ENCODE measurements around the gene FBL. TPM values are rescaled to one million over a fixed set of nuclear protein-coding genes. Genes with fewer than 3 reads are reported as not detected.

FBL gene
- total RNA-seq, 1 donor from 2014 or later = 141 TPM

DNA sequence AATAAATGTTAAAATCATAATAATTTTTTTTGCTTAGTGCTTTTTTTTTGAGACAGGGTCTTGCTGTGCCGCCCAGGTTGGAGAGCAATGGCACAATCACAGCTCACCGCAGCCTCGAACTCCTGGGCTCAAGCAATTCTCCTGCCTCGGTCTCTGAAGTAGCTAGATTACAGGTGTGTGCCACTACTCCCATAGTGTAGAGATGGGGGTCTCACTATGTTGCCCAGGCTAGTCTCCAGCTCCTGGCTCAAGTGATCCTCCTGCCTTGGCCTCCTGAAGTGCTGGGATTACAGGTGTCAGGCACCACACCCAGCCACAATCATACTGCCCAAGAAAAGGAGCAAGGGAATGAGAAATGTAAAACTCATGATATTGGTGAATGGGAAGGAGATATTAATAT lies 5.1 kb downstream of the FBL start:
- DNase-seq = no peak

DNA sequence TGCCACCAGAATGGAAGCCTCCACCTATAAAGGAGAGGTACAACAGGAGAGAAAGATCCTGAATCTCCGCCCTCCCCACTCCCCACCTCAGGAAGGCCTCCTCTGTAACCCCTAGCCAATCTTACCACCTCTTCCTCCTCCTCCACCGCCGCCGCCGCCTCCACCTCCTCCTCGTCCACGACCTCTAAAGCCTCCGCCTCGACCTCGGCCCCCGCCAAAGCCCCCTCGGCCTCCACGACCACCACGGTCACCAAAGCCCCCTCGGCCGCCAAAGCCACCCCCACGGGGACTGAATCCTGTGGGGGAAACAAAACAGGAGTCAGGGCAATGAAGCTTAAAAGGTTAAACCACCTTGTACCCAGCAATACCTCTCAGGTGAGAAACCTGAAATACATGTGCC lies 5.7 kb downstream of the FBL start:
- no peak for DNase-seq

DNA sequence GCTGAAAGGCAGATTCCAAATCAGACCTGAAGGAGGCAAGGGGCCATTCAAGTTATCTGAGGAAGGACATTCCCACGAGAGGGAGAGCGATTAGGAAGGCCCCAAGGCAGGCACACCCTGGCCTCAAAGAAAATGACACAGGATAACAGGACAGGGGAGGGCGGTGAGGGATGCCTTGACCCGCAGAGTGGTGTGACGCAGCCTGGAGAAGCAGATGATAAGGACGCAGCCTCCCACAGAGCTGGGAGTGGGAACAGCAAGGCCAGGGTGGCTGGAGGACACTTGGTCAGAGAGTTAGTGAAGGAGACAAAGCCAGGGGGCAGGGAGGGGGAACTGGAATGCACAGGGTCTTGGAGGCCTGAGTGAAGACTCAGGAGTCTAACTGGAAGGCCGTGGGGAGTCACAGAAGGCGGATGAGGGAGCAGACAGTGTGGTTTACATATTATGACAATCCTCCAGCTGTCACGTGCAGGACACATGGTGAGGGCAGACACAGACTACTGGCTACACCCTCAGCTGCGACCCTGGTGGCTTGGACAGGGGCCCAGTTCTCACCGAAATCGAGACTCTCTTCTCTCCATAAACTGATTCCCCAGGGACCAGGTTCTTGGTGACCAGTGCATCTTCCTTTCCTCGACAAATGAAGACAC lies 6.4 kb downstream of the FBL start:
- no peak for DNase-seq

DNA sequence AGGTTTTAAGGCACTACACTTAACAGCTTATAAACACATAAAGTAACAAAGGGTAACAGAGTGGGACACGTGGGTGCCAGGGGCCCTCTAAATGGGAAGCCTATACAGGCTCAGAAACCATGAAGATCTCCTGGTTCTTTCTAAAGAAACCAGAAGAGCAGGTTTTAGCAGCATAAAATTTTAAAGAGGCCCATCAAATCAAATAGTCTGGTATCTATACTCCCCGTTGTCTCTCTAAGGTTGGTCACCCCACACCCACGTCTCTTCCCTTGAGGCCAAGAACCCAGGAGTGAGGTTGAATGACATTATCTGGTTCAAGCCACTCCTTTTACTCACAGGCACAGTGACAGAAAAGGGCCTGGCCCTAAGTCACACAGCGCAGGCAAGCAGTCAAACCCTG lies 7.6 kb downstream of the FBL start:
- DNase-seq = no peak

DNA sequence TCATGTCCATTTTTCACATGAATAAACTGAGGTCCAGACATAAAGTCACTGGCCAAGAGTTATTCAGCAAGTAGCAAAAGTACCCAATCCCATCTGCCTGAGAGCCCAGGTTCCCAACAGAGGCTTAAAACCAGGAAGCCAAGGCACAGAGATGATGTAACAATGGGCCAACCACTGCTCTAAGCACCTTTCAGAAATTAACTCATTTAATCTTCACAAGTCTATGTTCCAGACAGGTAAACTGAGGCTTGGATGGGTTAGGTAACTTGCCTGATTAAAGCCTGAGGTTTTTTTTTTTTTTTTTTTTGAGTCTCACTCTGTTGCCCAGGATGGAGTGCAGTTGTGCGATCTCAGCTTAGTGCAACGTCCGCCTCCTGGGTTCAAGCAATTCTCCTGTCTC lies 8.2 kb downstream of the FBL start:
- no peak for DNase-seq

DNA sequence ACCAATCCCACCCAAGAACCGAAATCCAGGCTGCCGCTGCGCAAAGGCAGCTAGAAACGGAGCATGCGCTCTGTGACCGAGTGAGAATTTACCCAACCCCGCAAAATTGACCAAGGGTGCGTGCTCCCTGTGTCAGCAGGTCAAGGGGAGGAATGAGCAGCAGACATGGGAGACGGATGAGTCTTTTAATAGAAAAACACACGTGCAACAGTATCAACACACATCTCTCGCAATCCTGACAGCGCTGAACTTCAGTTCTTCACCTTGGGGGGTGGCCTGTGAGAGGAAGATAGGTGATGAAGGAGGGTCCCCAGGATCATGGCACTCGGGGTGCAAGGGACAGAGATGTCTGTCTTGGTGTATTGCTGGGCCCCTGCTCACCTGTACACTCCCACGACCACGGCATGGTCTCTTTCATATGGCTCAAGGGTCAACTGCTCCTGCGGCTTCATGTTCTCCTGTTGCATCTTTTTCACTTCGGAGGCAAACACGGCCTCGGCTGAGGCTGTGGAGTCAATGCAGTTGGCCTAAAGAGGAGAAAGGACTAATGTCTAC lies 11.8 kb downstream of the FBL start:
- DNase-seq = no peak

DNA sequence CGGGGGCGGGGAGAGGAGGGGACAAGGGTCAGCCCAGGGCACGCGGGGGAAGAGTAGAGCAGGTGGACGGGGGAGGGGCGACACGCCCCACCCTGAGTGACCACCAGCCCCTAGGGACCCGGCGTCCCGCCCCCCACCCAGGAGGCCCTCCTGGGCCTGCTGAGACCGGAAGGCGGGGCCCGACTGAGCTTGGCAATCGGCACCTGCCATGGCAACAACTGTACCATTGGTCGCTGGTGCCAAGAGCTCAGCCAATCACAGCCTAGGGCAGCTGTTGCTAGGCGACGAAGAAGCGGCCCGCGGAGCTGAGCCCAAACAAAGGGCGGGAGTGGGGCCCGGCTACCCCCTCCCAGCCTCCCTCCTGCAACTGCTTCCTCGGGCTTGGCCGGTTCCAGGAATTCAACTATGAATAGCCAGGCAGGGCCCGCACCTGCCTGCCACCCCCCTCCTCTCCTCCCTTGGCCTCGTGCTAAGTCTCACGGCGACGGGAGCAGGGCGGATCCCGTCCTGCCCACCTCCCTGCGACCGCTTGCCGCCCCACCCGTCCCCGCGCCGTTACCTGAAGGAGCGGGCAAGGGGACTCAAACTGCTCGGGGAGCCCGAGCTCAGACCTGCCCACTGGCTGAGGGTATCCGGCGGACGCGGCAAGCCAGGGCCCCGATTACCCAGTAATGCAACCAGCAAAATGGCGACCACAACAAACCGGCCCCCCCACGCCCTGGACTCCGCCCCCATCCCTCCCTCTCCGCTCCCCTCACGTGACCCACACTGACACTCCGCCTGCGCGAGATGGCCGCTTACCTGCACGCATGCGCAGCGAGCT lies 12.5 kb downstream of the FBL start, which contains the start of gene DYRK1B:
Gene DYRK1B, minus strand, starts transcription at position 699 of the 823 bp plus-strand sequence. CDS start 2,295 bp downstream, outside the sequence.
- DNase-seq = peak; percentile 99

DNA sequence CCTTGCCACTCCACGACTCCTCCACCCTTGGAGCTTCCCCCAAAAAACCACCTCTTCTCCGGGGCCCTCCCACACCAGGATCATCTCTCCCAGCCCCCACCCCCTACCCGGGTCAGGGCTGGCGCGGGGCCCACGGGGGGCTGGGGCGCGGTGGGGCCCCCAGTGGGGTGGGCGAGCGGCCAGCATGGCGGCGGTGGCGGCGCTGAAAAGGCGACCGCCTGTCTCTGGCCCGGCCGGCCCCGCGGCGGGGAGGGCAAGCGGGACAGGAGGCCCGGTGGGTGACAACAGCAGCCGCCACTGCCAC lies 13.1 kb downstream of the FBL start:
- no peak for DNase-seq

DNA sequence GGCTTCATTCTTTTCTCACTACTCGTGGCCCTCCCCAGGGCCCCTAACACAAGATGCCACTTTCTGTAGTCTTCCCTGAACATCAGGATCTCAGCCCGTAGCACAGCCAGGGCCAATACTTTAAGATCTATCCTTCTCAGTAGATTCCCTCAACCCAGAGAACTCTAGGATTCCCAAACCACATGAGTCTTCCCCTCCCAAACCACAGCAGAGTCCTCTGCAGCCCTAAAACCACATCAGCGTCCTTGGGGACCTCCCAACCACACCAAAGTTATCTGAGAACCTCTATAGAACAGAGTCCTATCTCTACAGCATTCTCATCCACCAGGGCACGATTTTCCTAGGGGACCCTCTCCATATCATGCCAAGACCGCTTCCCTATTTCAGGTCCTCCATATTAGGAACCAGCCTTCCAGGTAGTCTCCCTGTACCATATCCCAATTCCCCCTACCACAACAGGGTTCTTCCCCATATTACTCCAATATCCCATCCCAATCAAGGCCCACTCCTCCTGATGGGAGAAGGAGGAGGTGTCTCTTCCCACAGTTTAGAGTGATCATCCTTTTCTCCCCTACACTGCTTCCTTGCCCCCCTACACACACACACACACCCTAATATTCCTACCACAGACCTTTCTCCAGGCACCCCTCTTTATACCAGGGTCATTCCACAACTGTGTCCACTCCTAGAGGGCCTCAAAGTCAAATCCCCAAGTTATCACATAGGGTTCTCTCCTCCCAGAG lies 13.7 kb downstream of the FBL start:
- DNase-seq = no peak

DNA sequence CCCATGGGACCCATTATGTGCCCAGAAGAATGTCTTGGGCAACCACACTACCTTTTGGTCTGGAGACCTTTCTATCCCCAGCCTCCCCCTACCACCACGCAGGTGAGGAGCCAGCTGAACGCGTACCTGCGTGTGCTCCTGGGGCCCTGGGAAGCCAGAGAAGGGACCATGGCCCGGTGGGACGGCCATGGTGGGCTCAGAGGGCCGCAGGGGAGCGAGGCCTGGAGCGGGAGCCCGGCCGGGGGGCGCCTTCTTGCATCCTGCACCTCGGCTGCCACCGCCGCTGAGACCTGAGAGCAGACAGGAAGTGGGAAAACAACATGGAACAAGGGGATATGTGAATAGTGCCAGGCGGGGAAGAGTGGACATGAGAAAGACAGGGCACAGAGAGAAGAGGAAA lies 14.5 kb downstream of the FBL start:
- no peak for DNase-seq

DNA sequence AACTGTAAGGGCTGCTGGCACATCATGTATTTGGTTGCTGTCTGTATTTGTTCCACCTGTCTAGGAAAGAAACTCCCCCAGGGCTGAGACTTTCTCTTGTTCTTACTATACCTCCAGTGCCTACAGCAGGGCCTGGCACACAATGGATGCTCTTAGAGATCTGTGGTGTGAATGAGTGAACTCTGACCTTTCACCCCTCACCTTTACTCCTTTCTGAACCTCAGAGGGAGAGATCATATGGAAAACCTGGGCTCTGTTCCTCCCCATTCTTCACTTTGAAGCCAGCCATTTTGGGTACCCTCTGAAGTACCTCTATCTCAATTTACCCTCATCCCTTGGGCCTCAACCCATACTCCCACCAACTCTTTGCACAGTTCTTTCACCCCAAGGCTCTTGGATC lies 15.3 kb downstream of the FBL start:
- no peak for DNase-seq

DNA sequence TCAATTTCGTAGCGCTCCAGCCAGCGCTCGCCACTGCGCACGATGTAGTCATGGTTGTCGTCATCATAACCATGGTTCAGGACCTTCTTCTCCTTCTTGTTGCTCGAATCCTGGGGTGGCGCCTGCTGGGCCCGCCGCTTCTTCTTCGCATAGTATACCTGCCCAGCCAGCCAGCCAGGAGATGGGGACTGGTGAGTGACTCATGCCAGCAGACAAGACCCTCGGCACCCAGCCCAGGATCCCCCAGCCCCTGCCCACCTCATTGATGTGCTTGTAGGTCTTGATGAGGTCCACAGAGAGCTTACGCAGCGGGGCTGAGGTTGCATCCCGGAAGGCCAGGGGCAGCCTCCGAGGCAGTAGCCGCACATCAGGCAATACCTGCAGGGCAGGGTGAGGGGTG lies 15.8 kb downstream of the FBL start:
- no peak for DNase-seq

DNA sequence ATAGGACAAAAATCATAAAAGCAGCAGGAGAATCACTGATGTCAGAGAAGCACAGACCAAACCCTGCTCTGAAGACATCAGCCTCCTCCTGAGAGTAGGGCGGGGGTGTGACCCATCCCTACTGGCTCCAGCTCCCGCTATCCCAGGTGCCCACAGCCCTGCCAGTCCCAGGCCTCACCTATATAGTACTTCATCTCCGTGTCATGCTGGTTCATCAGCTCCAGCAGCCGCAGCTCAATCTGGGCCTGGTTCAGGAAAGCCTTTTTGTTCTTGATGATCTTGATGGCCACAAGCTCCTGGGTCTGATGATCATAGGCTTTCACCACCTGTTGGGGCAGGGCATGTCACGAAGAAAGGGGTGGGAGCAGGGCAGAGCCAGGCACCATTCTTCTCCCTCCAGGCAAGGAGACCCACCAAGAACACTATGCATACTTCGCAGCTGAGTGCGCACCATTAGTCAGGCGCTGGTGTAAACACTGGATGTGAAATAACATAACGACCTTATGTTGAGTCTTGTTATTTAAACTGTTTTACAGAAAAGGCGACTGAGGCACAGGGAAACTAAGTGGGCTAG lies 16.4 kb downstream of the FBL start:
- no peak for DNase-seq

DNA sequence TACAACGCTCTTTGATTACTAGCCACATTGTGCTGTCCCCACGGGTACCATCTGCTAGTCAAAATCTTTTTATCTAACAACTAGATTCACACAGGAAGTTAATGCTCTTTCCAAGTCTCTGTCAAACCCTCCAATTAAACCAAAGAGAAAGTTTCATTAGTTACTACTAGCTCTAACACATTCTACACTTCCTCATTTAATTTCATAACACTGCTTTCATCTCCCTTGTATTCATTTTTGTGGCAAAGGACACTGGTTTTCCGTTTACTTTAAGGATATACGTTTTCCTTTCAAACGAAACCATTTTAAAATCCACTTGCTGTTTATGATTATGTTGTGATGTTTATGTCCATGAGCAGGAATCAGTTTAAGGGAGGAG lies 17.5 kb downstream of the FBL start:
- no peak for DNase-seq

DNA sequence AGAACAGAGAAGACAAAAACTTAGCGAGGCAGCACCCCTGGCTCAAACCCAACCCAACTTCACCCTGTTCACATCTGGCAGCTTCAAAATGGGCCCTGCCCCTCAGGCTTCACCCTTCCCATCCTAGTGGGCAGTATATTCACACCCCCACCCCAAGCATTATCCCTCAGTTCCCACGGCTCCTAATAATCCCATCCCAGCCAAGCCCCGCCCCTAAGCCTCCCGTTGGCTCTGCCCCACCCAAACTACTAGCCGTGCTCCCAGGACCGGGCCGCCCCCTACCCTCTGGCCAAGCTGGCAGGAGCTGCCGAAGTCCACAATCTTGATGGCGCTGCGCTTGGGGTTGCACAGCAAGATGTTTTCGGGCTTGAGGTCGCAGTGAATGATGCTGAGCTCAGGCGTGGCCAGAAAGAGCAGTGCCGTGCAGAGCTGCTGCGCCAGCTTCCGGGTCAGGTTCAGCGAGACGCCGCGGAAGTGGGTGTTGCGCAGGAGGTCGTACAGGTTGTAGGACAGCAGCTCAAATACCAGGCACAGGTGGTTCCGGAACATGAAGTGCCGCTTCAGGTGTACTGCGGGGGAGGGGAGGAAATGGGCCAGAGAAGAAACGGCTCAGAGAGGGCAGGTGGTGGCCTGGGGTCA lies 18.0 kb downstream of the FBL start:
- DNase-seq = no peak

DNA sequence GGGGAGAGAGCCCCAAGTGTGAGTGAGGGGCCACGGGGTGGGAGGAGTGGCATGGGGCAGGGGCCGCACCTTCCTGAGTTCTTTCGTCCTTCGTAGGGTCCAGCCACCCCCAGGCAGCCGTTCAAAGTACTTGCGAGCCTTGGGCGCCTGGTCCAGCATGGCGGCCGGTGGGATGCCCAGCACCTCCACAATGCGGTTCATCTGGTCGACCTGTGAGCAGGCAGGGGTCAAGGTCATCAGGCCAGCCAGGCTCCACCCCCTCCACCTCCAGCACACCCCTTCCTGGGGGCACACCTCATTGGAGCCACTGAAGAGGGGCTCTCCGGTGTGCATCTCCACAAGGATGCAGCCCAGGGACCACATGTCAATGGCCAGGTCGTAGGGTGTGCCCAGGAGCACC lies 19.0 kb downstream of the FBL start:
- no peak for DNase-seq

DNA sequence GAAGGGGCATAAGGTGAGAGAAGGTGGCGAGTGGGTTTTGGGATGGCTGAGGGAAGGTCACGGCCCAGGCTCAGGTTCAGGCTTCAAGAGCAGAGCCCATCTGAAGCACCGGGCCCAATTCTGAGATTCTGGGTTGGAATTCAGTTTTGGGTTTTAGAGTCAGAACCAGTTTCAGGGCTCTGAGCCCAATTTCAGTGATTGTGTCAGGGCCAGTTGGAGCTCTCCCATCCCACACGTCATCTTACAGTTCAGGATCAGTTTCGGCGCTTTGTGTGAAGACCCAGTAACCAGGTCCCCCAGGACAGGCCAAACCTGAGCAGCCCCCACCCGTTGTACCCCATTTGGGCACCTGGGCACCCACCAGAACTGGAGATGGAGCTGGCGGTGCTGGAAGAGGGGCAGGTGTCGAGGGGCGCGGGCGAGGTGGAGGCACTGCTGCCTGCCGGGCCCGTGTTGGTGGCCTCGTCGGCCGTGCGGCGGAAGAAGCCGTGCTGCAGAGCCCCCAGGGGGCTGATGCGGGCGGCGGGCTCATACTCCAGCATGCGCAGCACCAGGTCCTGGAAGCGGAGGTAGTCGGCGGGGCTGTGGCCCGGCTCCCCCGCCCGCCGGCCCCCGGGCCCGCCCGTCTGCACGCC lies 19.8 kb downstream of the FBL start:
- DNase-seq = no peak

DNA sequence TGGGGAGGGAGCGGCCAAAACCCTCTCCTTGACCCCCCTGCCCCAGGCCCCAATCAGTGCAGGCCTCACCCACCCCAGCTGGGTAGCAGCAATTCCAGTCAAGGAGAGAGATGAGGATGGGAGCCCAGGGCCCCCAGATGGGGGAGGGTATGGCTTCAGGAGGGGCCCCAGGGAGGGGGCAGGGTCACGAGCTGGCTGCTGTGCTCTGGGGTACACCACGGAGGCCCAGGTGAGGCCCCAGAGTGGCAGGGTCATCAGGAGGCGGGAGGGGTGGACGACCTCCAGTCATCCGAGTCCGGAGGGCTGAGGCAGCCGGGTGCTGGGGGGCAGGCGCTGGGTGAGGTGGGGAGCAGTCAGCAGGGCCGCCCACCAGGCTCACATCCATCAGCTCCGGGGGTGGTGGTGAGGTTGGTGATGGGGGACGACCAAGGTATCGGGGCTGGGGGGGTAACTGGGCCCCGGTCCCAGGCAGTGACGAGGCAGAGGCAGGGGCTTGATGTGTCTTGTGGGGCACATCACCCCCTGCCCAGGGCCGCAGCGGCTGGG lies 20.6 kb downstream of the FBL start:
- DNase-seq = no peak

DNA sequence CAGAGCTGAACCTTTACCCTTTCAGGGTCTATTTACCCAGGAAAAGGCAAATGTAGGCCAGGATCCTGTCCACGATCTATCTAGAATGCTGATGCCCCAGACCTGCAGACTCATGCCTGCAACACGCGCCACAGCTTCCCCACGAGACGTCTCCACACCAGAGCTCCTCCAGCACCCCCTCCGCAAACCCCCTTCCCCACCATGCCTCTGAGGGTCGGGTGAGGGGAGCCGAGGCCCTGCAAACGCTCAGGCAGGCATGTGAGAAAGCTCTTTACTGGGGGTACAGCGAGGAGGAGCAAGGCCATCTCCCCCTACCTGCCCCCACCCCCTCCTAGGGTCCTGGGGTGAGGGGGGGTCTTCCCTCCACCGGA lies 21.1 kb downstream of the FBL start:
- no peak for DNase-seq

DNA sequence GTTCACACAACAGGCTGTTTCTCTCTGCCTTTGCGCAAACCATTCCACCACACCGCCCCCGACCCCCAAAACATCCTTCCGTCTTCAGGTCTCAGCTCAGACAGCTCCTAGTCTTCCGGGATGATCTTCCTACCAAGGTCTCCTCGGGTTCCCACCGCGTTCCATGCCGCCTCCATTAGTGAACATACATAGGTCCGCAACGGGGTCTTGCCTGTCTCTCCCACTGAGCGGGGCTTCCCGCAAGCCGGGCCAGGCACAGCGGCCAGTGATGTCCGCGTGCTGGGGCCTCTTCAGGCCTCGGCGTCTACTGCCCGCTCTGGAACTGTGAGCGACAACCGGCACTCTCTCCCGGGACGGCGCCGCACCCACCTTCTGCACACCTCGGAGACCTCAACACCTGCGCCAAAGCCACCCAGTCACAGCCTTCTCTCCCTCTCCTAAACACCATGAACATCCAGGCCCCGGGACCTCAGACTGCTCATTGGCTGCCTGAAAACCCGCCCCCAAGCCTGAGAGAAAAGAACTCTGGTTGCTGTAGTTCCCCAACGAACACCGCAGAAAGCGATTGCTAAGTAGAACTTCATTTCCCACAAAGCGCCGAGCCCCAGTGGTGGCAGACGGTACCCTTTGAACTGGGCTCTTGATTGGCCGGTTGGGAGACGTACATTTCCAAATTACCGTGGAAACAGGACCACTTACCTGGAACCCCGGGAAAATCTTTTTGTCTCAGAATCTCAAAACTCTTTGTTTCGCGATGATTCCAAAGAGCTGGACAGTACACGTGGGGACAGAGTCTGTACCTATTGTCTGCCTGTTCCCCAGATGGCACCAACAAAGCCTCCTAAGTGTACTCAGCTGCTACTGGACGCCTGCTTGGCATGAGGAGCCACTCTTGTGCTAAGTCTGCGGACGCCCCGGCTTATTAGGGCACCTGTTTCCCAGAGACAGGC lies 21.8 kb downstream of the FBL start:
- peak; percentile 96 for DNase-seq

DNA sequence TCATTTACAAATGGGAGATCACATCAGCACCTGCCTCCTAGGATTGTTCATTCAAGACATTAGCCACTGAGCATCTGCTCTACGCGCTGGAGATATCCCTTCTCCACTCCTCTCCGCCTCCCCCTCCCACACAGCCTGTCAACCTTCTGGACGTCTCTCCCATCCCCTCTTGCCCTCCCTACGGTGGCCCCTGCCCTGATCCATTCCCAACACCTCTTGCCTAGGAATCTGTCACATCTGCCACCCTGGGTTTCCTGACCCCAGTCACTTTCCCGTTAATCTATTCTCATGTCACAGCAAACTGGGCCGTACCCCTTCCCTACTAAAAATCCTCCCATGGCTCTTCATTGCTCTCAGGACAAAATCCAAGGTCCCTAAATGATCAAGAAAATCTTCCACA lies 22.5 kb downstream of the FBL start:
- DNase-seq = no peak
